Panc1 (cell line): ENCODE data around the gene METTL27. TPM values are rescaled to one million over a fixed set of nuclear protein-coding genes. Genes with fewer than 3 reads are reported as not detected.

ENCODE experiments used
- ATAC-seq: fragments of 200-7000 bp; cut with Tn5 transposase; 2 replicates; pipeline ENCODE4 v1.9.1; 2020; ENCODE audit warnings: mild to moderate bottlenecking, moderate library complexity
- BruUV-seq: library from RNA; stranded (reverse); fragments of 400-500 nt; replicated peaks from 2 replicates; lab custom pipeline; 2021; lab: Mats Ljungman, UMichigan
- CTCF ChIA-PET: fragments of 300-600 bp; sonication (Branson Sonifier 250); formaldehyde crosslinking; loops from one replicate; lab custom pipeline; 2022; ENCODE audit warnings: antibody characterized with exemption; lab: Charles Lee
- POLR2A ChIA-PET: fragments of 300-600 bp; sonication (Branson Sonifier 250); formaldehyde crosslinking; loops from one replicate; lab custom pipeline; 2022; ENCODE audit warnings: antibody characterized with exemption; lab: Charles Lee
- DNase-seq: peaks from one replicate; pipeline ENCODE4 v3.0.0-alpha.2; 2010; ENCODE audit warnings: low read depth, low spot score
- H3K27ac ChIP-seq: 2 replicates; pipeline ENCODE4 v1.5.1; 2011; ENCODE audit warnings: mild to moderate bottlenecking, low read length, inconsistent platforms
- H3K27me3 ChIP-seq: fragments of 200-500 bp; sonication (Bioruptor generic); 2 replicates; pipeline ENCODE4 v1.6.0; 2014; ENCODE audit warnings: low read length, inconsistent platforms; ENCODE audit not compliant: control insufficient read depth, insufficient read depth
- H3K36me3 ChIP-seq: fragments of 200-500 bp; sonication (Bioruptor generic); 2 replicates; pipeline ENCODE4 v1.5.1; 2014; ENCODE audit warnings: inconsistent platforms, mild to moderate bottlenecking, low read length, moderate library complexity; ENCODE audit not compliant: control insufficient read depth, insufficient read depth
- H3K4me1 ChIP-seq: 2 replicates; pipeline ENCODE4 v1.5.1; 2011; ENCODE audit warnings: inconsistent platforms, mild to moderate bottlenecking, low read length, moderate library complexity; ENCODE audit not compliant: control insufficient read depth, insufficient read depth
- H3K4me3 ChIP-seq, 2 experiments: 2 replicates each; pipeline ENCODE4 v1.5.1; 2011 to 2012; ENCODE audit warnings: low read depth in 2 of 2, low read length in 2 of 2, mild to moderate bottlenecking in 2 of 2, inconsistent platforms in 1 of 2, moderate library complexity in 1 of 2
- H3K9me3 ChIP-seq: fragments of 200-500 bp; sonication (Bioruptor generic); 2 replicates; pipeline ENCODE4 v1.5.1; 2014; ENCODE audit warnings: low read depth, mild to moderate bottlenecking, inconsistent platforms, low read length, moderate library complexity; ENCODE audit not compliant: control insufficient read depth, insufficient read depth
- CTCF ChIP-seq: fragments of 450-650 bp; IDR thresholded peaks from 2 replicates; pipeline ENCODE4 v1.5.1; 2017; ENCODE audit warnings: mild to moderate bottlenecking
- POLR2AphosphoS5 ChIP-seq: IDR thresholded peaks from 2 replicates; pipeline ENCODE4 v1.6.1; 2012; ENCODE audit warnings: mild to moderate bottlenecking, low read depth, low read length, moderate library complexity
- SIN3A ChIP-seq: IDR thresholded peaks from 2 replicates; pipeline ENCODE4 v1.6.1; 2012; ENCODE audit warnings: low read depth, mild to moderate bottlenecking, low read length, moderate library complexity, borderline replicate concordance; ENCODE audit not compliant: insufficient read depth
- TCF7L2 ChIP-seq: IDR thresholded peaks from 2 replicates; pipeline ENCODE4 v1.6.1; 2011; ENCODE audit warnings: mild to moderate bottlenecking, low read depth, low read length, inconsistent platforms
- in situ Hi-C: cut with HindIII; loops from 2 replicates; pipeline ENCODE4 v1.10.0; 2016; ENCODE audit warnings: low sequenced_read_pairs, low pct_unique_long_range_greater_than_20kb
- intact Hi-C: fragments of 100-400 bp; cut with micrococcal nuclease; formaldehyde crosslinking; loops from one replicate; pipeline ENCODE4 v1.10.0; 2022; ENCODE audit not compliant: unreplicated experiment
- total RNA-seq: library from RNA; stranded (reverse); gene quantifications from one replicate; pipeline ENCODE4 v1.2.1, GENCODE V29; 2021; ENCODE audit not compliant: unreplicated experiment
- TF ChIP-seq, protein P1 (sequence below), 2 experiments: IDR thresholded peaks; 2 replicates each; pipeline ENCODE4 v1.6.1; 2011 to 2012; ENCODE audit warnings: low read depth in 2 of 2, control low read depth in 1 of 2, low read length in 1 of 2, mild to moderate bottlenecking in 1 of 2, moderate library complexity in 1 of 2; ENCODE audit not compliant: insufficient read depth in 1 of 2

Gene METTL27
- total RNA-seq, 1 experiment from 2014 or later: 3.4 TPM

DNA sequence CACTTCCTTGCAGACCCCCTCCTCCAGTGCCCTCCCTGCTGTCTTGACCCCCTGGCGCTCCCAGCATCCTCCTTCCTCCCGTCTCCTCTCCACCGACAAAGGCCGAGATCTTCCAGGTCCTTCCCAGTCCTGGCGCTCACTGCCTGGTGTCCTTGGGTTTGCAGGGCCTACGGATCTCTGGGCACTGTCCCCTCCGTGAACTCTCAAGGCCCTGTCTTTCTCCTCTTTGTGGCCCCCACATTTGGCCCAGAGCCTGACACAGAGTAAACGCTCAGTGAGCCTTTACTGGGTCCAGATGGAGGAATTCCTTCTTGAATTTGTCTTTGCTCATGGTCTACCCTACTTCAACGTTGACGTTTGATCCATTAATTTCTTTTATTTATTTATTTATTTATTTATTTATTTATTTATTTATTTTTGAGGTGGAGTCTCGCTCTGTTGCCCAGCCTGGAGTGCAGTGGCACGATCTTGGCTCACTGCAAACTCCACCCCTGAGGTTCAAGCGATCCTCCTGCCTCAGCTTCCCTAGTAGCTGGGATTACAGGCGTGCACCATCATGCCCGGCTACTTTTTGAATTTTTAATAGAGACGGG is 48.3 kb upstream of the METTL27 start:
- no peak for ATAC-seq

DNA sequence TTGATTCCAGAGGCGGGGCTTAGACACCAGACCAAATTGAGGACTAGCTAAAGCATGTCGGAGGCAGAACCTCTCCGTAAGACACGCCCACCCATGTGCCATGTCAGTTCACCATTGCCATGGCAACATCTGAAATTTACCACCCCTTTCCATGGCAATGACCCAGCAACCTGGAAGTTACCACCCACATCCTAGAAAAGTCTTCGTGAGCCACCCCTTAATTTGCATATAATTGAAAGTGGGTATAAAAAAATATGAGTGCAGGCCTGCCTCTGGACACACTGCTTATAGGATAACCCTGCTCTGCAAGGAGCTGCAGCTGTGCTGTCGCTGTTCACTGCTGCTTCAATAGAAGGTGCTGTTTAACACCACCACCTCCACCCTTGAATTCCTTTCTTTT is 46.6 kb upstream of the METTL27 start:
- H3K27me3 ChIP-seq: no peaks in the 10 kb centered on the region
- POLR2A ChIA-PET: no interaction called here
- no peak for TF ChIP-seq TCF7L2
- TF ChIP-seq, protein P1, sequence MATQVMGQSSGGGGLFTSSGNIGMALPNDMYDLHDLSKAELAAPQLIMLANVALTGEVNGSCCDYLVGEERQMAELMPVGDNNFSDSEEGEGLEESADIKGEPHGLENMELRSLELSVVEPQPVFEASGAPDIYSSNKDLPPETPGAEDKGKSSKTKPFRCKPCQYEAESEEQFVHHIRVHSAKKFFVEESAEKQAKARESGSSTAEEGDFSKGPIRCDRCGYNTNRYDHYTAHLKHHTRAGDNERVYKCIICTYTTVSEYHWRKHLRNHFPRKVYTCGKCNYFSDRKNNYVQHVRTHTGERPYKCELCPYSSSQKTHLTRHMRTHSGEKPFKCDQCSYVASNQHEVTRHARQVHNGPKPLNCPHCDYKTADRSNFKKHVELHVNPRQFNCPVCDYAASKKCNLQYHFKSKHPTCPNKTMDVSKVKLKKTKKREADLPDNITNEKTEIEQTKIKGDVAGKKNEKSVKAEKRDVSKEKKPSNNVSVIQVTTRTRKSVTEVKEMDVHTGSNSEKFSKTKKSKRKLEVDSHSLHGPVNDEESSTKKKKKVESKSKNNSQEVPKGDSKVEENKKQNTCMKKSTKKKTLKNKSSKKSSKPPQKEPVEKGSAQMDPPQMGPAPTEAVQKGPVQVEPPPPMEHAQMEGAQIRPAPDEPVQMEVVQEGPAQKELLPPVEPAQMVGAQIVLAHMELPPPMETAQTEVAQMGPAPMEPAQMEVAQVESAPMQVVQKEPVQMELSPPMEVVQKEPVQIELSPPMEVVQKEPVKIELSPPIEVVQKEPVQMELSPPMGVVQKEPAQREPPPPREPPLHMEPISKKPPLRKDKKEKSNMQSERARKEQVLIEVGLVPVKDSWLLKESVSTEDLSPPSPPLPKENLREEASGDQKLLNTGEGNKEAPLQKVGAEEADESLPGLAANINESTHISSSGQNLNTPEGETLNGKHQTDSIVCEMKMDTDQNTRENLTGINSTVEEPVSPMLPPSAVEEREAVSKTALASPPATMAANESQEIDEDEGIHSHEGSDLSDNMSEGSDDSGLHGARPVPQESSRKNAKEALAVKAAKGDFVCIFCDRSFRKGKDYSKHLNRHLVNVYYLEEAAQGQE (IDR thresholded peaks at IDR 0.05; ENCODE audit: insufficient read depth in 1 of 2, low read depth in 2 of 2, low read length in 1 of 2): no peak
- no peak for TF ChIP-seq POLR2AphosphoS5
- no peak for TF ChIP-seq CTCF
- no peak for TF ChIP-seq SIN3A
- in situ Hi-C loops: no loop called here
- H3K36me3 ChIP-seq: no peaks in the 10 kb centered on the region
- no peak overlapping the region for H3K27ac ChIP-seq
- CTCF ChIA-PET: no interaction called here
- no peaks in the 10 kb centered on the region for H3K4me1 ChIP-seq
- no peak for ATAC-seq
- no TSS peak for BruUV-seq
- no peaks in the 10 kb centered on the region for H3K9me3 ChIP-seq
- no peak overlapping the region for H3K4me3 ChIP-seq
- DNase-seq: no peak
- intact Hi-C loops: no loop called here

More for the DNA sequence above, 48.3 kb upstream of the METTL27 start:
- ChIA-PET CTCF (interaction anchor here (0.6 kb wide), 1 partner anchor 135 kb away, joined by 4 read pairs; no protein-coding TSS in a partner anchor), POLR2A (interaction anchor here (0.6 to 1.0 kb wide), 2 partner anchors 28 to 74 kb away, joined by 5 read pairs; no protein-coding TSS in a partner anchor)
- H3K4me1 ChIP-seq: no peaks in the 10 kb centered on the region
- intact Hi-C loops (loop anchor here (10.0 kb wide), 1 partner anchor 134 kb away; the partner anchor contains the start of gene ELN), in situ Hi-C loops (no loop called here)
- TF ChIP-seq POLR2AphosphoS5: no peak
- no peaks in the 10 kb centered on the region for H3K36me3 ChIP-seq
- no peaks in the 10 kb centered on the region; the same call in 1 of the 2 replicates for H3K9me3 ChIP-seq
- no peak overlapping the region for H3K27ac ChIP-seq
- no peak overlapping the region for H3K4me3 ChIP-seq
- no peak for DNase-seq
- H3K27me3 ChIP-seq: no peaks in the 10 kb centered on the region
- no TSS peak for BruUV-seq

DNA sequence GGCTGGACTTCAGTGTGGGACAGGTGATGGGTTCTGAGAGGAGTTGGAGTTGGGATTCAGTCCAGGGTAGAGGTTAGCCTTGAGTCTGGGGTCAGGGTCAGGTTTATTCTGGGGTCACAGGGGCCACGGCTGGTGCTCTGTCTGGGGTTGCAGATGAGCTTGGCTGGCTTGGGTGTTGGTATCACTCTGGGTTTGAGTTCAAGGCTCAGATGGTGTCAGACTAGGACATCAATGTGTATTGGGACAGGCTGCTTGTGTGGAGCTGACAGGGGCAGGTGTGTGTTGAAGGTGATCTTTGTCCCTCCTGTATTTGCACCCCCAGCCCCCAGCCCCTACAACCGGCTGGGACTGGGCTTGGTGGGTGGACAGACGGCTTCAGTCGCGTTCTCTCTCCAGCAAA is 45.4 kb upstream of the METTL27 start:
- Histone ChIP-seq H3K9me3 (no peaks in the 10 kb centered on the region), H3K27me3 (no peaks in the 10 kb centered on the region), H3K36me3 (no peaks in the 10 kb centered on the region), H3K4me3 (no peak overlapping the region), H3K4me1 (no peaks in the 10 kb centered on the region), H3K27ac (no peak overlapping the region)
- ChIA-PET POLR2A (no interaction called here), CTCF (no interaction called here)
- no TSS peak for BruUV-seq
- in situ Hi-C loops: no loop called here
- intact Hi-C loops: no loop called here
- no peak for ATAC-seq
- no peak for TF ChIP-seq TCF7L2
- no peak for TF ChIP-seq POLR2AphosphoS5
- TF ChIP-seq SIN3A: no peak
- TF ChIP-seq CTCF: no peak
- TF ChIP-seq, protein P1 (IDR thresholded peaks at IDR 0.05; ENCODE audit: insufficient read depth in 1 of 2, low read depth in 2 of 2, low read length in 1 of 2): no peak
- no peak for DNase-seq
